DMS 273 treated with DMSO at 0.1 percent for 48 hours (cell line): ENCODE measurements around the gene TTC9B.
"Not testable (repeated sequence)": the region's sequence is repeated elsewhere in the genome, so short reads cannot be mapped to it uniquely, and the experiment has no call there.

Experiments
- DNase-seq: peaks from one replicate; lab custom pipeline; 2025; lab: John Stamatoyannopoulos, UW

Gene TTC9B

GRCh38 chr19:40170303-40170989, 47.7 kb downstream of the TTC9B start:
- not testable (repeated sequence) for DNase-seq

- not testable (repeated sequence) for DNase-seq
Observed at GRCh38 chr19:40169482-40170302, 48.5 kb downstream of the TTC9B start.
